ENCODE results near the gene XPNPEP2. TPM values are rescaled to one million over a fixed set of nuclear protein-coding genes. Genes with fewer than 3 reads are reported as not detected.

Gene XPNPEP2
- total RNA-seq, 1 experiment from 2014 or later = 0.11 TPM

GRCh38 chrX:129804806-129805205, 66.0 kb downstream of the XPNPEP2 start:
- no peak for ATAC-seq
- no peak overlapping the region for H3K4me3 Mint-ChIP-seq
- POLR2A ChIA-PET = no interaction called here

GRCh38 chrX:129808158-129808828, 69.5 kb downstream of the XPNPEP2 start:
- Mint-ChIP-seq H3K4me1 (no peaks in the 10 kb centered on the region), H3K4me3 (no peak overlapping the region), H3K27ac (no peak overlapping the region), H3K9me3 (no peaks in the 10 kb centered on the region), H3K27me3 (ENCODE audit: low read depth) (no peaks in the 10 kb centered on the region), H3K36me3 (peaks cover 30% of the 10 kb centered on the region)
- POLR2A ChIA-PET = no interaction called here
- CTCF ChIA-PET = no interaction called here
- no peak for ATAC-seq
- TF ChIP-seq MLX (CRISPR knock-in tag; IDR thresholded peaks at IDR 0.05) (no peak), NFE2L1 (CRISPR knock-in tag; IDR thresholded peaks at IDR 0.05) (no peak), KAT7 (CRISPR knock-in tag; IDR thresholded peaks at IDR 0.05; ENCODE audit: borderline replicate concordance) (no peak), E2F4 (CRISPR knock-in tag; IDR thresholded peaks at IDR 0.05; ENCODE audit: borderline replicate concordance, low read depth) (no peak), NR1H2 (CRISPR knock-in tag; IDR thresholded peaks at IDR 0.05) (no peak), ZNF219 (CRISPR knock-in tag; IDR thresholded peaks at IDR 0.05; ENCODE audit: borderline replicate concordance) (no peak), RORB (CRISPR knock-in tag; IDR thresholded peaks at IDR 0.05) (no peak), MXD4 (CRISPR knock-in tag; IDR thresholded peaks at IDR 0.05; ENCODE audit: borderline replicate concordance) (no peak), STAT6 (CRISPR knock-in tag; conservative IDR thresholded peaks at IDR 0.05; ENCODE audit: low read depth) (no peak), E2F1 (CRISPR knock-in tag; IDR thresholded peaks at IDR 0.05) (no peak)
- no peak for DNase-seq (ENCODE audit: low spot score)

More at GRCh38 chrX:129804806-129805205, 66.0 kb downstream of the XPNPEP2 start:
- CTCF ChIA-PET = no interaction called here
- Mint-ChIP-seq H3K9me3 (no peaks in the 10 kb centered on the region), H3K27ac (no peak overlapping the region), H3K4me1 (no peaks in the 10 kb centered on the region), H3K36me3 (peaks cover 18% of the 10 kb centered on the region), H3K27me3 (ENCODE audit: low read depth) (no peaks in the 10 kb centered on the region)
- no peak for TF ChIP-seq RORB (CRISPR knock-in tag; IDR thresholded peaks at IDR 0.05)
- DNase-seq (ENCODE audit: low spot score) = no peak

- Mint-ChIP-seq H3K27ac (no peak overlapping the region), H3K27me3 (ENCODE audit: low read depth) (no peaks in the 10 kb centered on the region), H3K9me3 (no peaks in the 10 kb centered on the region), H3K36me3 (peaks cover 30% of the 10 kb centered on the region), H3K4me3 (no peak overlapping the region), H3K4me1 (no peaks in the 10 kb centered on the region)
- ATAC-seq = no peak
- DNase-seq (ENCODE audit: low spot score) = no peak
- CTCF ChIA-PET = no interaction called here
- TF ChIP-seq CREB1 (CRISPR knock-in tag; IDR thresholded peaks at IDR 0.05) (no peak), TP53 (CRISPR knock-in tag; IDR thresholded peaks at IDR 0.05) (no peak), ZNF281 (CRISPR knock-in tag; IDR thresholded peaks at IDR 0.05) (no peak), ARID4B (CRISPR knock-in tag; IDR thresholded peaks at IDR 0.05; ENCODE audit: borderline replicate concordance) (no peak)
- POLR2A ChIA-PET = no interaction called here
Observed at GRCh38 chrX:129808829-129809796, 70.3 kb downstream of the XPNPEP2 start.
